ENCODE data around the gene TUBB1.
"Not testable (repeated sequence)": the region's sequence is repeated elsewhere in the genome, so short reads cannot be mapped to it uniquely, and the experiment has no call there.

TUBB1 gene

DNA sequence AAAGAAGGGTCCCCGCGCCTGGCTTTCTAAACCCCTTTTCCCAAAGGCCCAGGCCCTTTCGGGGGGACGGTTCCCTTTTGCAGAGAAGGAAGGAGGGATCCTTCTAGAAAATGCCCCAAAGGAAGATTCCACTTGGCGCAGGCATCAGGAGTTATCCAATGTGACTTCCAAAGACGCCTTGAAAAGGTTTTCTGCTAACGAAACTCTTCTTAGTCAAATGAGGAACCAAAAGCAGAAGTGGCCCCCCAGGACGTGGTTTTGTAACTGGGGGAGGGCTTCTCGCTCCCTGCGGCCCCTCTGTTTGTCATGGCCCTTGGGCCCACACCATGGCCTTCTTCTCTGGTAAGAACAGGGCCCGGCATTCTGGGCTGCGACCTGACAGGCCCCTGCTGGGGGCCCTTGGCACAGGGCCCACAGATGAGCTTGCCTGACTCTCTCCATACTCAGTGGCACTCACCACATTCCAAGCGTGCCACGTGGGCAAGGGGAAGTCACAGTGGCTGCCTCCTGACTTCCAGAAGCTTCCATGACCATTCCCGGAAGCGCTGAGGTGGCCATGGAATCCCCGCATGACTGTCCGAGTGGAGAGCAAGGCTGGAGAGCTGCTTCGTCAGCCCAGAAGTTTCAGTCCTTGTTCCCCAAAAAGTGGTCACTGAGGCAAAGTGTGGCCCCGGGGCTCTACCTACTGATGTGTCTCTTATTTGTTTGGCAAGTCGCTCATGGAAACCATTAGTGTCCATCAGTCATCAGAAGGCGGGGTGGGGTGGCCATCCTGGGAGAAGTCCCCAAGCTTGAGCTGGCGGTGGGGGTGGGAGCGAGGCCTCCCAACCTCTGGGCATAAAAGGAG lies 11.3 kb upstream of the TUBB1 start:
- H3K27ac ChIP-seq (ENCODE audit: low read length), result peak overlapping the region; percentile 31
- peak overlapping the region; percentile 11 to 77 for H3K4me3 ChIP-seq (ENCODE audit: low read depth in 1 of 2, low read length in 2 of 2)
- no peaks in the 10 kb centered on the region for H3K9me3 ChIP-seq (ENCODE audit: control insufficient read depth in 1 of 2, low read length in 2 of 2)
- no peaks in the 10 kb centered on the region for H3K27me3 ChIP-seq (ENCODE audit: low read depth, low read length)
- H3K36me3 ChIP-seq (ENCODE audit: control insufficient read depth in 1 of 2, insufficient read depth in 2 of 2, low read length in 2 of 2), result peaks cover 7 to 9% of the 10 kb centered on the region in 2 donors
- peaks cover 13 to 34% of the 10 kb centered on the region in 2 donors for H3K4me1 ChIP-seq (ENCODE audit: control insufficient read depth in 1 of 2, insufficient read depth in 2 of 2, low read length in 2 of 2)

DNA sequence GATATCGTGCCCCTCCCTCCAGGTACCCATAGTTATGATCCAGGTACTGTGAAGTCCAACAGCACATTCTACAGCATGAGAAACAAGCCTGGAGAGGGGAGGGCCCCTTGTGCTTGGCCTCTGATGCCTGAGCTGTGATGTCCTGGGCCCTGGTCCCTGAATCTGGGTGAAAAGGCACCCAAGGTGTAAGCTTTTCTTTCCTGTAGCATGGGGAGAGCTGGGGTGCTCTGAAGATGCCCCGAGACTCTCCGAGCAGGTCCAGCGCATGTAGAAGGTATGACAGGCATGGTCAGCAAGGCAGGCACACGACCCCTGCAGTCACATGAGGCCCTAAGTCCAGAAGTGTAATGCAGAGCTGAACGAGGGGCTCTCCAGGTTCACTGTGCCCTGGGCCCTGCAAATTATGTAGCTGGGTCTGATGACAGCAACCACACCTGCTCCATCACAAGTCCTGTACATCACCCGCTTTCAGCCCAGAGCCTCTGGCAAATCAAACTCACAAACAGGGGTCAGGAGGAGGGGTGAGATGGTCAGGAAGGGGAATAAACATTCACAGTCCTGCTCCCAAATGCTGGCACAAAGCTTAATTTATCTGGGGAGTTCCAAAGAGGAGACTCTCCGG lies 10.4 kb upstream of the TUBB1 start:
- no peaks in the 10 kb centered on the region for H3K9me3 ChIP-seq (ENCODE audit: control insufficient read depth in 1 of 2, low read length in 2 of 2)
- no peak overlapping the region for H3K4me3 ChIP-seq (ENCODE audit: low read depth in 1 of 2, low read length in 2 of 2)
- H3K27me3 ChIP-seq (ENCODE audit: low read depth, low read length), result no peaks in the 10 kb centered on the region
- peaks cover 0 to 3% of the 10 kb centered on the region in 2 donors for H3K36me3 ChIP-seq (ENCODE audit: control insufficient read depth in 1 of 2, insufficient read depth in 2 of 2, low read length in 2 of 2)
- no peak overlapping the region for H3K27ac ChIP-seq (ENCODE audit: low read length)
- H3K4me1 ChIP-seq (ENCODE audit: control insufficient read depth in 1 of 2, insufficient read depth in 2 of 2, low read length in 2 of 2), result peaks cover 13 to 26% of the 10 kb centered on the region in 2 donors

DNA sequence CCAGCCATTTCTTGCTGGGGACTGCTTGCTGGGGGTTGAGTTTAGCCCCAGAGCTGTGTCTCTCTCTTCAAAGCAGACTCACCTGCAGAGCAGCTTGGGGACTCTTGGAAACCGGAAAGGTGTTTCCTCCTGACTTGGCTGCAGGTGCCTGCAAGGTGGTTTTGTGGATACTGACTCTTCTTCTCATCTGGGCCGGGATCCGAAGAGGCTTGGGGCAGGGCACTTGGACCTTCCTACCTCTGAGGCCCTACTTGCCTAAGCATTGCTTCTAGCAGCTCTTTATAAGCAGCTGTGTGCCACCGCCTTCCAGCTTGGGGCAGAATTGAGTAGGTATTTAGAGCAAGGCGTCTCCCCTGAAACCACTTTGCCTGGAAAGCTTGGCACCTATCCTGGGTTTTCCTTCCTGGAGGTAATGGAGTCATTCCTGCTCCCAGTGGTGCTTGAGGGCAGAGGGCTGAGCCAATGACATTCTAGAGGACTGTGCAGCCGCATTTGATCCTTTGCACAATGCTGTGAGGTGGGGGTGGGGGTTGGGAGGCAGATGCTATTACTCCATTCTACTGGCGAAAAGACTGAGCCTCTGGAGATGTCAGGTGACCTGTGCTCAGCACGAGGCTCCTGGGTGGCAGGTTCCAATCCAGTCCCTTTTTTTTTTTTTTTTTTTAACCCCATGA lies 8.8 kb upstream of the TUBB1 start:
- Histone ChIP-seq H3K36me3 (ENCODE audit: control insufficient read depth in 1 of 2, insufficient read depth in 2 of 2, low read length in 2 of 2) (no peaks in the 10 kb centered on the region), H3K27ac (ENCODE audit: low read length) (no peak overlapping the region), H3K9me3 (ENCODE audit: control insufficient read depth in 1 of 2, low read length in 2 of 2) (no peaks in the 10 kb centered on the region), H3K4me1 (ENCODE audit: control insufficient read depth in 1 of 2, insufficient read depth in 2 of 2, low read length in 2 of 2) (peaks cover 3 to 10% of the 10 kb centered on the region in 2 donors), H3K4me3 (ENCODE audit: low read depth in 1 of 2, low read length in 2 of 2) (no peak overlapping the region), H3K27me3 (ENCODE audit: low read depth, low read length) (no peaks in the 10 kb centered on the region)

DNA sequence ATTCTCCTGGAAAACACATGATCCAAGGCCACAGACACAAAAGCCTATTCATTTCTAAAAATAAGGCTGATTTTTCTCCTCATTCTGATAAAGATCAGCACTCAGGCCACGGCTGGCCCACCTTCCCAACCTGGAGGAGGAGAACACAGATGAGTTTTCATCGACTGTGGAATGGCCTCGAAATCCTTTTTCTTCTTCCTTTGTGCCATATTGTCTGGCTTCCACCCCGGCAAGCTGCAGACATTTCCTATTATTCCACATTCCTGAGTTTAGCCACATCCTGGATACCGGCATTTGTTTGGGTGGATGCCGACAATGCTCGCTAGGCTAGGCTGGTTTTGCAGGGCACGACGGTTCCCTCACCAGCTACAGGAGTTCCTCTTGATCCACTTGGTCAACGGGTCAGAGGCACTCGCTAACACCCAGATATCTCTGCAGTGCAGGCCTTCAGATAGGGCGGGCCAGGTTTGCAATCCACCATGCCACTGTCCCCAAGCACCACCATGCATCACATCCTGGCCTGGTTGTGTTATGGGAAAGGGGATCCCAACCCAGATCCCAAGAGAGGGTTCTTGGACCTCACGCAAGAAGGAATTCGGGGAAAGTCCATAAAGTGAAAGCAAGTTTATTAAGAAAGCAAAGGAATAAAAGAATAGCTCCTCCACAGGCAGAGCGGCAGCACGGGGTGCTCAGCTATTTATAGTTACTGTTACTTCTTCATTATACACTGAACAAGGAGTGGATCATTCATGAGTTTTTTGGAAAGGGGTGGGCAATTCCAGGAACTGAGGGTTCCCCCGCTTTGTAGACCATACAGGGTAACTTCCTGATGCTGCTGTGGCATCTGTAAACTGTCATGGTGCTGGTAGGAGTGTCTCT lies 8.0 kb upstream of the TUBB1 start:
- H3K4me1 ChIP-seq (ENCODE audit: control insufficient read depth in 1 of 2, insufficient read depth in 2 of 2, low read length in 2 of 2), result peaks cover 0 to 3% of the 10 kb centered on the region in 2 donors
- no peaks in the 10 kb centered on the region for H3K36me3 ChIP-seq (ENCODE audit: control insufficient read depth in 1 of 2, insufficient read depth in 2 of 2, low read length in 2 of 2)
- no peaks in the 10 kb centered on the region for H3K9me3 ChIP-seq (ENCODE audit: control insufficient read depth in 1 of 2, low read length in 2 of 2)
- peak overlapping the region; percentile 40 for H3K27ac ChIP-seq (ENCODE audit: low read length)
- H3K27me3 ChIP-seq (ENCODE audit: low read depth, low read length), result no peaks in the 10 kb centered on the region
- no peak overlapping the region for H3K4me3 ChIP-seq (ENCODE audit: low read depth in 1 of 2, low read length in 2 of 2)

DNA sequence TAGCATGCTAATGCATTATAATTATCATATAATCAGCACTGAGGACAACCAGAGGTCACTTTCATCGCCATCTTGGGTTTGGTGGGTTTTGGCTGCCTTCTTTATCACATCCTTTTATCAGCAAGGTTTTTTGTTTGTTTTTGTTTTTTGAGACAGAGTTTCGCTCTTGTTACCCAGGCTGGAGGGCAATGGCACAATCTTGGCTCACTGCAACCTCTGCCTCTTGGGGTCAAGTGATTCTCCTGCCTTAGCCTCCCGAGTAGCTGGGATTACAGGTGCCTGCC lies 7.4 kb upstream of the TUBB1 start:
- not testable (repeated sequence) for H3K4me3 ChIP-seq (ENCODE audit: low read depth in 1 of 2, low read length in 2 of 2); H3K27me3 ChIP-seq (ENCODE audit: low read depth, low read length); H3K27ac ChIP-seq (ENCODE audit: low read length); H3K4me1 ChIP-seq (ENCODE audit: control insufficient read depth in 1 of 2, insufficient read depth in 2 of 2, low read length in 2 of 2); H3K9me3 ChIP-seq (ENCODE audit: control insufficient read depth in 1 of 2, low read length in 2 of 2); H3K36me3 ChIP-seq (ENCODE audit: control insufficient read depth in 1 of 2, insufficient read depth in 2 of 2, low read length in 2 of 2)

DNA sequence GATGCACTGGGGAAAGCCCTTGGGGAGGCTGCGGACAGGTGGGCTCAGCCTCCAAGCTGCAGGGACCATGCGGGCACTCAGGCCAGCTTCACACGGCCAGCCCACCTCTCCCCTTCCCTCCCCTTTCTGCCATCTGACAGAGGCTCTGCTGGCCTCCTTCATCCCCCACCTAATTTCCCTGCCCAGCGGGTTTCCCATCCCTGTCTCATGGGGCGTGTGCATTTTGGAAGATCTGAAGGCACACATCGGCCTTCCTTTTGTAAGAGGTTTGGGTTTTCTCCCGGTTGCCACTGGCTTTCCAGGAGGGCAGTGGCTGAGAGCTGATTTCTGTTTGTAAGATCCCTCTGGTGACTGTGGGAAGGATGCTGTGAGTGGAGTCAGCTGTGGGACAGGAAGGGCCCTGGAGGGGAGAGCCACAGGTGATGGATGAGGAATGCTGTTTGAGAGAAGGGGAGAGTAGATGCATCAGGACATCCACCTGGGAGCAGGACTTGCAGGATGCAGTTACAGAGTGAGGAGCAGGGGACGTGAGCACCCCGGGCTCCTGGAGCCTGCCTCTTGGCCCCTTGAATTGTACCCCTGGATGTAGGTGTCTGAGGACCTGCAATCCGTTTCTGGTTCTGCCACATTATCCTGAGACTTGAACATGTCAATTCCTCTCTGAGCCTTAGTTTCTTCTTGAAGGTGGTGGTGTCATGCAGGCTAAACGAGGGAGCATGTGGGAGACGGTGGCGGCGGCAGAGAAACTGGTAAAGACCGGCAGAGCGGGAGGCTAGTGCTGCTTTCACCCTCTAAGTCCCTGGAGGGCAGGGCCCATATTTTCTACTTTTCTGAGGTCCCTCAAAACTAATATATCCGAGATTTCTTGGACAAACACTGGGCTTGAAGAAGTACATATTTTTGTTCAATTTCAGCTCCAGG lies 5.9 kb upstream of the TUBB1 start:
- Histone ChIP-seq H3K27me3 (ENCODE audit: low read depth, low read length) (no peaks in the 10 kb centered on the region), H3K4me3 (ENCODE audit: low read depth in 1 of 2, low read length in 2 of 2) (no peak overlapping the region), H3K9me3 (ENCODE audit: control insufficient read depth in 1 of 2, low read length in 2 of 2) (no peaks in the 10 kb centered on the region), H3K27ac (ENCODE audit: low read length) (no peak overlapping the region), H3K36me3 (ENCODE audit: control insufficient read depth in 1 of 2, insufficient read depth in 2 of 2, low read length in 2 of 2) (no peaks in the 10 kb centered on the region), H3K4me1 (ENCODE audit: control insufficient read depth in 1 of 2, insufficient read depth in 2 of 2, low read length in 2 of 2) (no peaks in the 10 kb centered on the region)

DNA sequence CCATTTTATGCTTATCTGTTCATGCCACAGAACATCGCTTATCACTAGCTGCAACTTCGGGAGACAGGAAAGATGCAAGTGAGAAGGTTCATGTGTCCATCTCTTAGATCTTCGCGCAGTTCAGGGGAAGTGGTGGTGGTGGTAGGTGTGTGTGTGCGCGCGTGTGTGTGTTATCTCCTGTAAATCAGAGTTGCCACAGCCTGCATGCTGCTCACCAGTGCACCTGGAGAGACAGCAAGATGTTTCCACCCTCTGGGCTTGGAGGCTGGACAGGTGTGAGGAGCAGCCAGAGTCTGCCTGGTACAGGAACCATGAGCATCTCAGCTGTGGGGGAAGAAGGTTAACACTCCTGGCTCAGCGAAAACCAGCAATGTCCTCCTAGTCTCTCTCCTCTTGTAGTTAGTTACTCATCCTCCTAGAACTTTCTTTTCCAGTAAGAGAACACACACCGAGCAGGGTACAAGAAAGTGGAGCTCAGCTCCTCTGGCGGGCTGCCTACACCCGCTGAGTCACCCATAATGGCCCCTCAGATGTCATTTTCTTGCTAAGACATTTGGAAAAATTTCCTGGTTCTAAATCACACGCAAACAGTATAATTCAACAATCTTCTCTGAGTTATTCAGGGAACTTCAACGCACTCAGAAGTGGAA lies 5.1 kb upstream of the TUBB1 start:
- Histone ChIP-seq H3K4me3 (ENCODE audit: low read depth in 1 of 2, low read length in 2 of 2) (no peak overlapping the region), H3K9me3 (ENCODE audit: control insufficient read depth in 1 of 2, low read length in 2 of 2) (no peaks in the 10 kb centered on the region), H3K4me1 (ENCODE audit: control insufficient read depth in 1 of 2, insufficient read depth in 2 of 2, low read length in 2 of 2) (no peaks in the 10 kb centered on the region), H3K27me3 (ENCODE audit: low read depth, low read length) (no peaks in the 10 kb centered on the region), H3K36me3 (ENCODE audit: control insufficient read depth in 1 of 2, insufficient read depth in 2 of 2, low read length in 2 of 2) (no peaks in the 10 kb centered on the region), H3K27ac (ENCODE audit: low read length) (no peak overlapping the region)

DNA sequence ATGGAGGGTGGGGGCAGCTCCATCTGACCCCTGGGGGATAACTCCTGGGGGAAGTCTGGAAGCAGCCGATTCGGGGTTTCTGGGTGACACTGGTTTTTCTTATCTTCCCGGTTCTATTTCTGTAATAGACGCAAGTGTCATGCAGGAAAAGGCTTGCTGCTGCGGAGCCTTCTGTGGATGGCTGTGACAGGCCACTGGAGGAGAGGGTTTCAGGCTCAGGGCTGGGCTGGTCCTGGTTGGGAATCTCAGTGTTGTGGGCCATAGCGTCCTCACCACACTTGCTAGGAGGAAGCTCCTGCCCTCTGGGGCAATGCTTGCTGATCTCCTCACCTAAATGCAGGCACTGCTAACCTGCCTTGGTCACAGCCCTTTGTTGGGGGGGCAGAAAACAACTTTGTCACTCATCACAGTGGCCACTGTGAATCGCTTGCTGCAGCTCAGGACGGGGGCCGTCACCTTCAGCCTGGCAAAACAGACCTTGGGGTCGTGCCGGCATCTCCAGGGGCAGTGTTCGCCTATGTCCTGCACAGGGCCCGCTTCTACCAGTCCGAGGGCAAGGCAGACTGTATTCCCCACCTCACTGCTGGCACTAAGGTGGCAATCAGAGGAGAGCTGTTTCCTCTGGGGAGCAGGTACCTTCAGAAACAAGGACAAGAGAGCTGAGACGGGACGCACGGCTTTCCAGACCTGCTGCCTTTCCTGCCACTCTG lies 4.4 kb upstream of the TUBB1 start:
- Histone ChIP-seq H3K4me1 (ENCODE audit: control insufficient read depth in 1 of 2, insufficient read depth in 2 of 2, low read length in 2 of 2) (no peaks in the 10 kb centered on the region), H3K4me3 (ENCODE audit: low read depth in 1 of 2, low read length in 2 of 2) (no peak overlapping the region), H3K36me3 (ENCODE audit: control insufficient read depth in 1 of 2, insufficient read depth in 2 of 2, low read length in 2 of 2) (no peaks in the 10 kb centered on the region), H3K27me3 (ENCODE audit: low read depth, low read length) (no peaks in the 10 kb centered on the region), H3K9me3 (ENCODE audit: control insufficient read depth in 1 of 2, low read length in 2 of 2) (no peaks in the 10 kb centered on the region), H3K27ac (ENCODE audit: low read length) (no peak overlapping the region)

DNA sequence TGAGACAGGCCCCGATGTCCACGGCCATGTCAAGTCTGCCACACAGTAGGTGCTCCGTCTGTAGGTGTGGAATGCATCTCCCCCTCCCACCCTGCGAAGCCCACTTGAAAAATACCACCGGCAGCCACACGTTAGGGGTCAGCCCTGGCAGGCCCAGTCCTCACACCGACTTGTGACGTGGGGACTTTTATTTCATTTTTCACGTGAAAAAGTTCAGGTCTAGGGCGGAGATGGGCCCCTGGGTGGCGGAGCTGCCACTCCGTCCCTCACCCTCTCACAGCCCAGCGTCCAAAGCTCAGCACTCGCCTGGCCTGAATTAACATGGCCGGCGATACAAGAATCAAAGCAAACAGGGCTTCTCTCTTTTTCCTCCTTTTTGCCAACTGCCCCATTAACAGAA lies 3.8 kb upstream of the TUBB1 start:
- no peaks in the 10 kb centered on the region for H3K27me3 ChIP-seq (ENCODE audit: low read depth, low read length)
- H3K4me3 ChIP-seq (ENCODE audit: low read depth in 1 of 2, low read length in 2 of 2), result no peak overlapping the region
- no peaks in the 10 kb centered on the region for H3K9me3 ChIP-seq (ENCODE audit: control insufficient read depth in 1 of 2, low read length in 2 of 2)
- H3K27ac ChIP-seq (ENCODE audit: low read length), result no peak overlapping the region
- no peaks in the 10 kb centered on the region for H3K36me3 ChIP-seq (ENCODE audit: control insufficient read depth in 1 of 2, insufficient read depth in 2 of 2, low read length in 2 of 2)
- H3K4me1 ChIP-seq (ENCODE audit: control insufficient read depth in 1 of 2, insufficient read depth in 2 of 2, low read length in 2 of 2), result no peaks in the 10 kb centered on the region
